D341Med (cell line): Measurements from ENCODE around the gene C21orf58.

ENCODE experiments used
- DNase-seq: peaks from one replicate; pipeline ENCODE4 v3.0.0; 2012; ENCODE audit warnings: low spot score

The C21orf58 gene

DNA sequence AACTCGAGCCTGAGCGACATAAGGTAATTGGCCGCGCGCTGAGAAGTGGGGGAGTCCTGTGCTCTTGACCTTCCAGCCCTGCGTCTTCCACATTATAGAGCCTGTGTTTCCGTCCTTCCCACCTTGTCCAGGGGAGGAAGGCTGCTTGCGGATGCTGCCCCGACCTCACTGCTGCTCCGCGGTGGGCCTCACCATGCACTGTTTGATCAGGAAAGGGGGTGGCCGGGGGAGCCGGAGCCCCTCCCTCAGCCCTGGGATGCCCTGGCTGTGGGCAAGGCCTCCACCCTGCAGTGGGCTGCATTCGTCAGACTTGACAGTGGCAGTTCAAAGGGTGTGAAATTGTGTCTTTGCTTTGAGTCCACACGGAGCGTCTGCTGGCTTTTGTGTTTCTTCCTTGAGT is 30.4 kb upstream of the C21orf58 start:
- no peak for DNase-seq

DNA sequence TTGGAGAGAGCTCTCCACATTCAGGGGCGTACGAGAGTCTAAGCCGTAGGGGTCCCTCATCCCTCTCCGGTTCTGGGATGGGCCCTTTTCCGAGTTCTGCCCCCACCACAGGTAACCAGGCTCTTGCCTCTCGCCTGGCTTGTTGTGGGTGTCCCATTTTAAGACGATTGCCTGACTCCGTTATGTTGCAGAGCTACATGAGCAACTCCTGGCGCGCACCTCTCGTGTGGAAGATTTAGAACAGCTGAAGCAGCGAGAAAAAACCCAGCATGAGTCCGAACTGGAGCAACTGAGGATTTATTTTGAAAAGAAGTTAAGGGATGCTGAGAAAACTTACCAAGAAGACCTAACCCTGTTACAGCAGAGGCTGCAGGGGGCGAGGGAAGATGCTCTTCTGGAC is 29.2 kb upstream of the C21orf58 start:
- no peak for DNase-seq

DNA sequence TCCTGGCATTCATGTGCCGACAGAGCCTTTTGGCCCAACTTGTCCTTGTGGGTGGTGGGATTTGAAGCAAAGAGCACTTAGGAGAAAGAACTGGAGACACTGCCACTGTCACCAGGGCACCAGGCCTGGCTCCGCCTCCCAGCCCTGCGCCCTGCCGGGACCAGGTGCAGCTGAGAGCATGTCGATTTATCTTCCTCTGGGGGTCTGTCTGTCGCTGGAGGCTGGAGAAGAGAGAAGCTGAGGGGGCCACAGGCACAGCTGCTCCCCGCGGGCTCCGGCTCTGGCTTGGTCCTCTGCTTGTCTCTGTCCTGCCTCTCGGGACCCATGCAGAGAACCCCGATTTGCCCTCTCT is 28.5 kb upstream of the C21orf58 start:
- DNase-seq = peak; percentile 19

DNA sequence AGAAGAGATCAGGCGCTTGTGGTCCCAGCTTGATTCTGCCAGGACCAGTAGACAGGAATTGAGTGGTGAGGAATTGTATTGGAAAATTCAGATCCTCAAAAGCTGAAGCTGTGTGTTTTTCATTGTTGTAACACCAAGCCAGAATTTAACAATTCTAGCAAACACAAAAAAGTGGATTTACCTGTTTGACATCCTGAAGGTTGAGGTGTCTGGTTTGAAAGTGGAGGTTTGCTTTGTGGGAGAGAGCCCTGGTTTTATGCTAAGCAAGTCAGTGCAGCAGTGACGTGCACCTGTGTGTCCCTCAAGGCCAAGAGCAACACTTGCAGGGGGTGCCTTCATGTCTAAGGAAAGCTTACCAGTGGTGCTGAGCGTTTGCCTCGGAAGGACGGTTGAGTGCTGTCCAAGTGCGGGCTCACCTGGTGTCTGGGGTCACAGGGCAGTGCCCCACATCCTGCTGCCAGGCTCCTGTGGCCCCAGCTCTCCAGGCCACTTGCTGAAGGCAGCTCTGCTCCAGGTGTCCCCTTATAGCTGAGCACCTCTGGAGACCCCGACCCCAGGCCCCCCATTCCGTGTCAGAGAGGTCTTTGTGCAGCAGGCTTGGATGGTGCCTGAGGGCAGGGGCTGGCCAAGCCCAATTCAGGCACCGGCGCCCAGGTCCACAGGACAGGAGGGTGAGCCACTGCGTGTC is 27.9 kb upstream of the C21orf58 start:
- DNase-seq = no peak

DNA sequence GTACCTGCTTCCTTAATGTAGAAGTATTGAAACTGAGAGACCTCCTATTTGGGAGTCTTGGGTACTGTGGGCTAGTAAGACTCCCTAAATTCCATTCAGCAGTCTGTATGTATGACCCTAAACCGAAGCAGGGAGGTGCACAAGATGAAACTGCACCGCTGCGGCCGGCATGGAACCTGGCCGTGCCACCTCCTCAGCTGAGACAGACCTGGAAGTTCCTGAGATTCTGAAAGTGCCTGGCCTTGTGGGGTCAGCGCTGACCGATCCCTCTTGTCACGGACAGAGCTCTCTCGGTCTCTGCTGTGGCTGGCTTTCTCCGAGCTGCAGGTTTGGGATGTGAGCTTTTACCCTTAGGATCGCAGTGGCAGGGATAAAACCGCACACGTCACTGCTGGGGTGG is 27.3 kb upstream of the C21orf58 start:
- DNase-seq = no peak

DNA sequence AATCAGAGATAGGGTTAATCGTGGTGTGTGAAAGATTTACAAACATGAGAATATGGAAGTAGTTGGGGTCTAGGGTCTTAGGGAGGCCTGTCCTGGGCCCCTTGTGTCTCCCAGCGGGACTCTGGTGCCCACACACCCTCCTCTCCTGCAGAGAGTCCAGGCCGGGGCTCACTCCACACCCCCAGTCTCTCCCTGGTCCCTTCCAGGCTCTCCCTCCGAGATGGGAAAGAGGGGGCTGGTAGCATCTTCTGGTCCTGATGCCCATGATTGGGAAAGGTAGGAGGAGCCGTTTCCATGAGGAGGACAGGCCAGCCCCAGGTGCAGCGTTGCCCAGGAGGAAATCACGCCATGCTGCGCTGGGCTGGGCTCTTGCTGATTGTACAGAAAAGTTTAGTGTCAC is 26.9 kb upstream of the C21orf58 start:
- DNase-seq = peak; percentile 14

DNA sequence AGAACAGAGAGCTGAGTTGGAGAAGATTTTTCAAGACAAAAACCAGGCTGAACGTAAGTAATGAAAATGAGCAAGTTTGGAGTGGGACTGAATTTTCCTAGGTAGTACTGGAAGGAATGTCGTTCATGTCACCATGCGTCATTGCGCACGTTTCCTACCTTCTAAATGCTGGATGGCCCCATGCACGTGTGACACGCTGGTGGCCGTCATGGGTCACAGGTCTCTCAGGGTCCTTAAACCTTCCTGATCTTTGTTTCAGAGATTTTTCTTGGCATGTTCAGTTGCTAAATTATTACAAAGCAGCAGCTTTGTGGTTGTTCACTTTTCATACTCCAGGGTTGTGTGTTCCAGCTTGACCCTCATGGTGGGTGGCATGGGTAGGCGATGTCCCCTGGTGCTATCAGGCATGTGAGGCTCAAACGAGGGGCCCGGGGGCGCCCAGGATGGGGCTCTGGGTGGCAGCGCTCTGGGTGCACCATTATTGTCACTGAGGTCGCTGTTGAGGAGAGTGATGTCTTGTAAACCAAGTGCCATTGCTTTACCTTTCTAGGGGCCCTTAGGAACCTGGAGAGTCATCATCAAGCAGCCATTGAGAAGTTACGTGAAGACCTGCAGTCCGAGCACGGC is 25.6 kb upstream of the C21orf58 start:
- DNase-seq = no peak

DNA sequence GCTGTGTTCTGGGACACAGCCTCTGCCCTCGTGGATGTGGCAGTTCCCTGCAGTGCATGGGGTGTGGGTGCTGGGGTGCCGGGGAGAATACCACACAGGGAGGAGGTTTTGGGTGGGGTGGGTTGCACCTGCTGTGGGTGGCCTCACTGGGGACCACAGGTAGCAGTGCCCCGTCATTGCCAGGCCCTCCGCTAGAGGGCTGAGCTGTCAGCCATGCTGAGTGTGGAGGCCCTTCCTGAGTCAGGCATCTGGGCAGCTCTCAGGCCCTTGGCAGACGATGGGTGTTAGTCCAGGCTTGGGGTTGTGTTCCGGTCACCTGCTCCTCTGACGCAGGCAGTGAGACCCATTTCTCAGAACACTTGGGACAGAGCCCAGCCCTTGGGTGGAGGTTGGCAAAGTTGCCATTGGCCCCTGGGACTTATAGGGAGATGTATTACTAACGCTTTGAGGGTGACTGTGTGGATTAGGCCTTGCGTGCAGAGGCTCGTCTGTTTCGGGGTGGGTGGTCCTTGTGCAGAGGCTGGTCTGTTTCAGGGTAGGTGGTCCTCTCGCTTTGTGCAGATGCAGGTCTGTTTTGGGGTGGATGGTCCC is 24.2 kb upstream of the C21orf58 start:
- DNase-seq = peak; percentile 19

DNA sequence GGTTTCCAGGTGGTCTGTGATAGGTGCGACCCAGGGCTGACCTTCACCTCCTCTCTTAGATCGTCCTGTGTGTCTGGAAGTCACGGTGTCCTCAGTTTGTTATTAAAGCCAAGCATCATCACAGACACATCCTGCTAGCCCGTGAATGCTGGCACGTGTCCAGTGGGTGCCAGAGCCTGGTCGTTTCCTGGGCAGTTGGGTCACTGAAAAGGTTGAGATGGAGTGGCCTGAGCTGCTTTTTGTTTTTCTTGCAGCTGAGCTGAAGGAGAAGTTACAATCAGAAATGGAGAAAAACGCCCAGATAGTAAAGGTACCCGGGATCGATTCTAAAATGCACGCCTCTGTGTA is 23.5 kb upstream of the C21orf58 start:
- no peak for DNase-seq

DNA sequence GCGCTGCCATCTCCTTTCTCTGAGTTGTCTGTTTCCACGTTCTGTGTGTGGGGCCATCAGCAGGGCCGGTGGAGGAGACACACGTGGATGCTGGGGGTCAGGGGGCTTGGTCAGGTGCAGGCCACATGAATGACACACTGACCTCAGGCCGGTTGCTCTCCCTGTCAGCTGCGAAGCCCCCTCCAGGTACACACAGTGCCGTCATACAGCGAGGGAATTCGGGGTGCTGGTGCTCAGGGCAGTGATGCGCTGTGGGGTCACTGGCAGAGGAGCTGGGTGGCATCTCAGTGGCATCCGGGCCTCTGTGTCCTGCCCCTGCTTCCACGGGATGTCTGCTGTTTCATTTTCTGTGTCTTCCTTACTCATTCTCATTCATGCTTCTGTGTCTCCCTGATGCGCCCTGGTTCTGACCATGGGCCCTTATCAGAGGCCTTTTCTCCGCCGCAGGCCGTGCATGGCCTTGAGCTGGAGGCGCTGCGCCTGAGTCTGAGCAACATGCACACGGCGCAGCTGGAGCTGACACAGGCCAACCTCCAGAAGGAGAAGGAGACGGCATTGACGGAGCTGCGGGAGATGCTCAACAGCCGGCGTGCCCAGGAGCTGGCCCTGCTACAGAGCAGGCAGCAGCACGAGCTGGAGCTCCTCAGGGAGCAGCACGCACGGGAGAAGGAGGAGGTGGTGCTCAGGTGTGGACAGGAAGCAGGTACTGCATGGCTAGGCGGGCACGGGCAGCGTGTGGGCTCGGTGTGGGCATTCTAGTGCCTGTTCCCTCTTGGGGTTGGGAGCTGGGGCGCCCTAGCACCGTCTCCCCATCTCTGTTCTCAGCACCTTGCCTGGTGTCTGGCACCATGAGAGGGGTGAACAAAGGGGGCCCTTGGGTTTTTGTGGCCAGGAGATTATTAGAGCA is 22.9 kb upstream of the C21orf58 start:
- DNase-seq = peak; percentile 25

DNA sequence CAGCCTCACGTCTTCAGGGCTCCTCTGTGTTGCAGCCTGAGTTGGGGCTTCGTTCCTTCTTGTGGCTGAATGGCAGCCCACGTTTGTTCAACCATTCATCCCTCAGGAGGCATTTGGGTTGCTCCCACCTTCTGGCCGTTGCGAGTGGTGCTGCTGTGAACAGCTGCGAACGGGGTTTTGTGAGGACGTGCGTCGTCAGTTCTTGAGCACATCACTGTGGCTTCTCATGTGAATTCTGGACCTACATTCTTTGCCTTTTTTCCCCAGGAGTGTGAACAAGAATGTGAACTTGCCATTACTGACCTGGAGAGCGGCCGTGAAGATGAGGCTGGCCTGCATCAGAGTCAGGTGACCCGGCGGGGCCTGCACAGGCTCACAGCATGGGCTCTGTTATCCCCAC is 22.2 kb upstream of the C21orf58 start:
- no peak for DNase-seq

DNA sequence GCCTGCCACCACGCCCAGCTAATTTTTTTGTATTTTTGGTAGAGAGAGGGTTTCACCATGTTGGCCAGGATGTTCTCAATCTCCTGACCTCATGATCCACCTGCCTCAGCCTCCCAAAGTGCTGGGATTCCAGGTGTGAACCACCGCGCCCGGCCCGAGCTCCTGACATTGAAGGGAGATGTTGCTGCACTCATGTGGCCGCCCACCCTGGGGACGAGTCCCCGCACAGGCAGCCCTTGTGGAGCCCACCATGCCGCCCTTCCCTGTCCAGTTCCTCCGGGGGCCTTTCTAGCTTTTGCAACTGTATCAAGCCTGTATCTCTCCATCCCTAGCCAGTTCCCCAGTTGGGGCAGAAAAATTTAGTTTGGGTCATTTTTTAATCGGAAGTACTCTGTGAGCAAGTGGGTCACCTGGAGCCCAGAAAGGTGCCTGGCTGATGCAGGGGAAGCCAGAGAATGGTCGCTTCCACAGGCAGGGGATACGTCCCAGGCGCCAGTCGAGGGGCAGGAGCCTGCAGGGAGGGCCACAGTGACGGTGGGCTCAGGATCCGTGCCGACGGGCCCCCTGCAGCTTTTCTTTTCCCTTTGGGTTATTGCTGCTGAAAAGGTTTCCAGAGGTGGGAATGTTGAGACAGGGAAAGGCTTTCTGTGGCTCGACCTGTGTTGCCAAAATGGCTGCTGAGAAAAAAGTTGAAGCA is 20.7 kb upstream of the C21orf58 start:
- DNase-seq = no peak

DNA sequence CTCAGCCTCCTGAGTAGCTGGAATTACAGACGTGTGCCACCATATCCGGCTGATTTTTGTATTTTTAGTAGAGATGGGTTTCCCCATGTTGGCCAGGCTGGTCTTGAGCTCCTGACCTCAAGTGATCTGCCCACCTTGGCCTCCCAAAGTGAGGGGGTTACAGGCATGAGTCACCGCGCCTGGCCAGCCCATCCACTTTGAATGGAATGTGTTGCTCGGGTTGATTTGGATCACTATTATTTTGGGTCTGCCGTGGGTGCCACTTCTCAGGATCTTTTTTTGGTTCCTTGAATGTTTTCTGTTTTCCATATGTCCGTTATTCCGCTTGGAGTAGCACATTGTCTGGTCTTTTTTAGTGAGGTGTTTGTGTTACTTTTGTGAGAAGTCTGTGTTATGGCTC is 17.3 kb upstream of the C21orf58 start:
- no peak for DNase-seq

DNA sequence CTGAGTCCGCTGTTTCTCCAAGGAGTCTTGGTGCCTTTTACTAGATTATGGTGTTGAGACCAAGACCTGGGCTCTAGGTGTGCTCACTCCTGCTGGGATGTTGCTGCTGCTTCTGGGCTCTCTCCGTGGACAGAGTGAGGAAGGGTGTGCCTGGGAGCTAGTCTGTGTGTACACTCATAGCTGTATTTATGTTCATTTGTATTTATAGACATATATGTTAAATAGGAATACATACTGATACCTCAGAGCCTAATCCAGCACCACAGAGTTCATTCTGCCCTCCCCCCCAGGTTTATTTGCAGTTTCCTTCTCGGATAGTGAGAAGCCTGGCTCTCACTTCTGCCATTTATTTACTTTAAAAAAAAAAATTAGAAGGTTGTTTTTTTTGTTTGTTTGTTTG is 12.9 kb upstream of the C21orf58 start:
- DNase-seq = no peak

DNA sequence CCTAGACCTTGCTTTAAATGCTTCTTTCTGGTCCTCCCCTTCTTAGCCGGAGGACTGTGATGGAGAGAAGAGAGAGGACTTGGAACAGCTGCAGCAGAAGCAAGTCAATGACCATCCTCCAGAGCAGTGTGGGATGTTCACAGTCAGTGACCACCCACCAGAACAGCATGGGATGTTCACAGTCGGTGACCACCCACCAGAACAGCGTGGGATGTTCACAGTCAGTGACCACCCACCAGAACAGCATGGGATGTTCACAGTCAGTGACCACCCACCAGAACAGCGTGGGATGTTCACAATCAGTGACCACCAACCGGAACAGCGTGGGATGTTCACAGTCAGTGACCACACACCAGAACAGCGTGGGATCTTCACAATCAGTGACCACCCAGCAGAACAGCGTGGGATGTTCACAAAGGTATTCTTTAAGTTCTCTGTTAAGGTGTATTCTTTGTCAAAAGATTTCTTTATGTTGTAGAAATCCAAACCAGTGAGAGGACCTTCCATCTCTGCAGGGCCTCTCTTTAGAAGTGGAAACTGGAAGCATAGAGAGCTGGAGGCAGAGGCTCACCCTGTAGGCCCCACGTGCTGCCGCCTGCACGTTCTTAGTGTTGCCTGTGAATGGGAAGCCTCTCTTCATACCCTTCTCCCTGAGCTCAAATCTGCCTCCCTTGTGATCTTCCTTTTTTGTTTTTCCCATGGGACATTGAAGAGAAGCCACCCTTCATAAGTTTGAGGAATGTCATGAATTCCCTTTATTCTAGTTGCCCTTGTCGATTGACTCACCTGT is 10.9 kb upstream of the C21orf58 start:
- no peak for DNase-seq

DNA sequence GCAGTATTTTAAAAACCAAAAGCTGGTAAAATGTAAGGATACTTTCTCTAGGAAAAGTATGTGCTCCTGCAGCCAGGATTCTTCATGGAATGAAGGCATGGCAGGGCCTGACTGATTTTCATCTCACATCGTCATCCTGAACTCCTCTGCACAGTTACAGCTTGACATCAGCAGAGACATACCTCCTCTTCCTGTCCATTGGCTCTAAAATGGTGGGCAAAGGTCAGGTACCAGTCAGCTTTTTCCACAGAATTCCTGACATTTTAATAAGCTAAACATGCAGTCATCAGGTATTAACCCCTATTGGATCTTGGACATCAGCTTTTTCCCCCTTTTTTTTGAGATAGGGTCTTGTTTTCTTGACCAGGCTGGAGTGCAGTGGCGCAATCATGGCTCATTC is 6.1 kb upstream of the C21orf58 start:
- no peak for DNase-seq

DNA sequence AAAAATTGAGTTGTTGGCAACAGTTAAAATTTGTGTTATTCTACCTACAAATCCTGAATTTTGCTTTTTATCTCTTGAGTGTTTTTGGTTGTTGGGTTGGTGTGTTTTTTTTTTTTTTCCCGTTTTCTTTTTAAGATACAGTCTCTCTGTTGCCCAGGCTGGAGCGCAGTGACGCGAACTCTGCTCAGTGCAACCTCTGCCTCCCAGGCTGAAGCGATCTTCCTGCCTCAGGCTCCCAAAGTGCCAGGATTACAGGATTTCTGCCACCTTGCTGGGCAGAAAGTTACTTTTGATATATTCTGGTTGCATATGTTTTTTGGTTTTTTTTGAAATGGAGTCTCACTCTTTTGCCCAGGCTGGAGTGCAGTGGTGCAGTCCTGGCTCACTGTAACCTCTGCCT is 4.5 kb upstream of the C21orf58 start:
- no peak for DNase-seq

DNA sequence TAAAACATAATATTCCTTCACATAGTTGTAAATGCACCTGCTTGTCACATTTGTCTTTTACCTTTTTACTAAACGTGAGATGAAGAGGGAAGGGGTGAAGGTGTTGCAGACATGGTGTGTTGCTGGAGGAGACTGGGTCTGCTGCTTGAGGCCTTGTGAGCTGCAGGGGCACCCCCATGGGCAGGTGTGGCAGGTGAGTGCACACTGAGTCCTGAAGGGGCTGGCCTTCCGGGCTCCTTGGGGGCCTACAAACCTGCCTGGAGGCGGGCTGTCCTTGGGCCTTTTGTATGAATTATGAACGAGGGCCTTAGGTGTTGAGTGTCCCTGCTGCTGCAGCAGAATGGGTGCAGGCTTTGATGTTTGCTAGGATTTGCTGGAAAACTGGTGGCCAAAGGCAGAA is 4.0 kb upstream of the C21orf58 start:
- DNase-seq = no peak

DNA sequence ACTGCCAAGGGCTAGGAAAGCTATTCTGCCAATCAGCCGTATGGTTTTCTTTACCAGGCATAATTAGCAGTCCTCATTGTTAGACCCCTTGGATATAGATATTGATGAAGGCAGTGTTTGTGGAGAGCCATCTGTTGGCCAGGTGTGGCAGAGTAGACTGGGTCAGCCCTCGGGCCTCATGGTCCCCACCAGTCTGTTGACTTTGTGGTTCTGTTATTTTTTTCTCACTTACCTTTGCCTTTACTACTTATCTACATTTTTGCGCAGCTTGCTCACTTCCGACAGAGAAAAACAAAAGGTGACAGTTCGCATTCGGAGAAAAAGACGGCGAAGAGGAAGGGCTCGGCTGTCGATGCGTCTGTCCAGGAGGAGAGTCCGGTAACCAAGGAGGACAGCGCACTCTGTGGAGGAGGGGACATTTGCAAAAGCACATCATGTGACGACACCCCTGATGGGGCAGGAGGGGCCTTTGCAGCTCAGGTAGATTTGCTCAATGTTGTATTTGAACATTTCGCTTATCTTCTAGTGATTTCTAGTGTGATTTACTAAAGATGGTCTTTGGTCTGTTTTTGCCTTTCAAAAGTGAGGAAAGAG is 2.5 kb upstream of the C21orf58 start:
- DNase-seq = no peak

DNA sequence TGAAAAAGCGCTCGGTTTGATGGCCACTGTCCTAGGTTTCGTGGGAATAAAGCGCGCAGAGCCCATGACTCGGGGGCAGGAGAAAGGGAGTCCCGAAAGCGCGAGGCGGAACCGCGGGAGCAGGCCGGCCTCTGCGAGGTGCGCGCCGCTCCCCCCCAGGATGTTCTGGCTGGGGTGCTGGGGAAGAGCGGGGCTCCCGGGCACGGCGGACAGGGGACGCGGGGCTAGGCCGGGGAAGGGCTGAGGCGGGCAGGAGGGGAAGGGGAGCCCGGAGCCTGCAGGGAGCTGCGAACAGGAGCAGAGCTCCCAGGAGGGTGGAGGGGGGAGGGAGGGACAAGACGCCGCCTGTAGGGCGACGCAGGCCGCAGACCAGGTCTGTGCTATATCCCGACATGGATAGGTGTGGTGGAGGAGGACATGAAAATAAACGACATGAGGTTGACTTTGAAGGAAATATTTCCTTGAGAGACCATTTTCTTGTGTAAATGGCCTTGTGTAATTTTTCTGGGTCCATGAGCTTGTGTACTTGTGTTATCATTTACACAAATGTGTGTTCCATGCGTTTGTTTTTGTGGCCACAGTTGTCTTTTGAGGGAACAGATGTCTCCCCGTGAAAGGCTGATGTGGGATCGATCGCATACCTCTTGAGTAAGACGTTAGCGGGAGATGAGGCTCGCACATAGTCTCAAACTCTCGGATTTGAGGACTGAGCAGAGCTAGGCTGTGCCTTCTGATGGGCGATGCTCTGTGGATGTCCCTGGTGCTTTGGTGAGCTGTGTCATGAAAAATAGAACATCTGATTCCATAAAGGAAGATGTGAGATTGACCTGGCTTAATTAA is 1.6 kb upstream of the C21orf58 start:
- DNase-seq = peak; percentile 80
